ENCODE data around the gene CST3.
"Not testable (repeated sequence)": the region's sequence is repeated elsewhere in the genome, so short reads cannot be mapped to it uniquely, and the experiment has no call there.

The CST3 gene

DNA sequence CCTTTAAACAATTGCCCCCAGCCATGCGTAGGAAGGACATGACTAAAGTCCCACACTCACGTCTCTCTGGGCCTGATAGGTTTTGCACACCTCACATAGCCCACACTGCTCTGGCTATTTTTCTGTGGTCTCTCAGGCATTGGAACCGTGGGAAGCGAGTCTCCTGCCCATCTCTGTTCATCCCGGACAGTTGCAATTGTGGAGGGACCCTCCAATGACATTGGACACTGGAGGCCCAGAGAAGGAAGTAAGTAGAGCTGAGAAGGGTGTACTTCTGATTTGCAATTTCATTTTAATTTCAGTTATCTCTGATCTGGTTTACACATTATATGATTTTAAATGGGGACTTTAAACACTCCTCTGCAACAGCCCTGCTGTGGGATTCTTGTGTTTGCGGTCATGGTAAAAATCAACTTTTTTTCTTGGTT is 23.3 kb upstream of the CST3 start:
- no peak for ATAC-seq

- ATAC-seq = no peak
These were observed 22.5 kb upstream of the CST3 start for GRCh38 chr20:23659989-23660837.

GRCh38 chr20:23659610-23659988 is 21.8 kb upstream of the CST3 start:
- not testable (repeated sequence) for ATAC-seq

DNA sequence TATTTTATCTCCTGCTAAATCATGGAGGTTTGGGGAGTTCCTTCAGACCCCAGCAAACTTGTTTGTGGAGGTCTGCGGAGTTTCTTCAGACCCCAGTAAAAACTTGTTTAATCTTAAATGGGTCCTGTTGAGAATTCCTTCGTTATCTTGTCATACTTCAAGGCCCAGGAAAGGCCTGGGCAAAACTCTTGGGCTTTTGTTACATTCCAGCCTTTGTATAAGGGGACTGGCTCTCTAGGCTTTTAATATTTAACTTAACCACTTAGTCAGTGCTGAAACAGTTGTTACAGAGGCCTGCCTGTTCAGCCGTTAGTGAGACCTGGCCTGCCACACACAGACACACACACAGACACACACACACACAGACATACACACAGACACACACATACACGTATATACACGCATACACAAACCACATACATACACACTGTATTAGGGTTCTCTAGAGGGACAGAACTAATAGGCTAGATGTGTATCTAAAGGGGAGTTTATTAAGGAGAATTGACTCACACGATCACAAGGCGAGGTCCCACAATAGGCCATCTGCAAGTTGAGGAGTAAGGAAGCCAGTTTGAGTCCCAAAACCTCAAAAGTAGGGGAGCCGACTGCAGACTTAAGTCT is 21.3 kb upstream of the CST3 start:
- ATAC-seq = no peak

GRCh38 chr20:23658336-23658735 is 20.6 kb upstream of the CST3 start:
- ATAC-seq = no peak

- ATAC-seq = no peak
These were observed 19.4 kb upstream of the CST3 start for GRCh38 chr20:23657202-23657601.

DNA sequence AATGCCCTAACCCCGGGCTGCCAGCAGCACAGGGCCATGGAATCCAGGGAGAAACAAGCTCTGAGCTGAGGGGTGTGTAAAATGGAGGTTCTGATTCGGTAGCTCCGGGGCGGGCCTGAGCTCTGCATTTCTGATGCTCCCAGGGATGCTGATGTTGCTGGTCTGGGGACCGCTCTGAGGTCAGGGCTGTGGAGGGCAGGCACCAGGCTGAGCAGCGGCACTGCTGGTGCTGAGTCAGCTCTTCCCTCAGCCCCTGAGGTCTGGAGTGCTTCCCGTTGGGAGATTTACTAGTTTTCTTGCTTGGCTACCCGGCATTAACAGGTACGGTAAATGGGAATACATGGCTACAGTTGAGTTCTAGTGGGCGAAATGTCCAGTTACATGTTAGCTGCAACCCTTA is 18.6 kb upstream of the CST3 start:
- ATAC-seq = no peak

- ATAC-seq = peak in 1 of 2 donors; percentile 25
These were observed 17.9 kb upstream of the CST3 start for GRCh38 chr20:23655491-23656211.

GRCh38 chr20:23654717-23655116 is 17.0 kb upstream of the CST3 start:
- ATAC-seq = no peak

DNA sequence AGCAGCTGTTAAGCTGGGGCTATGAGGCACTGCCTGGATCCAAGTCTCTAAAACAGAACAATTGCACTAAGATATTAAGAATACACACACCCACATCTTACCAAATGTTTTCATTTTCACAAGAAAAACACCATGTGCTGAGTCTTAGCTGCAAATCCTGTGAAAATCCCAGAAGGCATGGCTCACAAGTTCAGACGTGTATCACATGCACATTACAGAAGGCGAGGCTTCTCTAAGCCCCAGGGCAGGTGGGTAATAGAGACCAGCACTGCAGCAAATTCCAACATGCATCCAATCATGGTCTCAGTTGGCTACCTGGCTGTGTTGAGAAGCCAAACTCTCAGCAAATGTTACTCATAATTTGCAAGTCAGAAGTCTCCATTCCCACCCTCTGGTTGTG is 16.2 kb upstream of the CST3 start:
- no peak for ATAC-seq

- no peak for ATAC-seq
These were observed 15.7 kb upstream of the CST3 start for GRCh38 chr20:23653400-23653938.

DNA sequence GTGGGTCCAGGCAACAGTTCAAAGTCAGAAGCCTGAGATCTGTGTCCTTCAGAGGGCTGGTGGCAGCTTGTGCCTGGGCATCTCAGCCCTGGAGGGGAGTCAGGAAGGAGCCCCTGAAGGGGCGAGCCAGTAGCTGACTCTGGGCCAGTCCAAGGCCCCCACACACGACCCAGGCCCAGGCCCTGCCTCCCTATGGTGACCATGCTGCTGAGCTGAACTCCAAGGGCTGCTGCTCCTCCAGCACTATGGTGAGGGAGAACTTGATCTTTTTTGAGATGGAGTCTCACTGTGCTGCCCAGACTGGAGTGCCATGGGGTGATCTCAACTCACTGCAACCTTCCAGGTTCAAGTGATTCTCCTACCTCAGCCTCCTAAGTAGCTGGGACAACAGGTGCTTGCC is 15.2 kb upstream of the CST3 start:
- no peak for ATAC-seq

- ATAC-seq = no peak
These were observed 14.6 kb upstream of the CST3 start for GRCh38 chr20:23652371-23652770.

GRCh38 chr20:23651117-23651516 is 13.4 kb upstream of the CST3 start:
- no peak for ATAC-seq

DNA sequence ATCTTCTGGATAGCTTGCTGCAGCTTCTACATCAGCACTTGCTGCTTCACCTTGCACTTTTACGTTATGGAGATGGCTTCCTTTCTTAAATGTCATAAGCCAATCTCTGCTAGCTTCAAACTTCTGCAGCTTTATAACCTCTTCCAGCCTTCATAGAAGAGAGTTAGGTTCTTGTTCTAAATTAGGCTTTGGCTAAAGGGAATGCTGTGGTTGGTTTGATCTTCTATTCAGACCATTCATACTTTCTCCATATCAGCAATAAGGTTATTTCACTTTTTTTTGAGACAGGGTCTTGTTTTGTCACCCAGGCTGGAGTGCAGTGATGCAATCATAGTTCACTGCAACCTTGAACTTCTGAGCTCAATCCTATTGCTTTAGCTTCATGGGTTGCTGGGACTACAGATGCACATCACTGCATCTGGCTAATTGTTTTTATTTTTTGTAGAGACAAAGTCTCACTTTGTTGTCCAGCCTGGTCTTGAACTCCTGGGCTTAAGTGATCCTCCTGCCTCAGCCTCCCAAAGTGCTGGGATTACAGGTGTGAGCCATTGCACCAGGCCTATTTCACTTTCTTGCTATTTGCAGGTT is 12.2 kb upstream of the CST3 start:
- no peak for ATAC-seq

DNA sequence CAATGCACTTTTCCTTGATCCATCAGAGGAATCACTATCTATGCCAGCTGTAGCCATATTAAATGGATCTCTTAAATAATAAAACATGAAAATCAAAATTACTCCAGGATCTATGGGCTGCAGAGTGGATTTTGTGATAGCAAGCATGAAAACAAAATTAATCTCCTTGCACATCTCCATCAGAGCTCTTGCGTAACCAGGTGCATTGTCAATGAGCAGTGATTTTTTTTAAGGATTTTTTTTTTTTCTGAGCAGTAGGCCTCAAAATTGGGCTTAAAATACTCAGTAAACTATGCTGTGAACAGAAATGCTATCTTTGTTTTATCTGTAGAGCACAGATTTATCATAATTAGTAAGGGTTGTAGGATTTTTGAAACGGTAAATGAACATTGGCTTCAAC is 11.5 kb upstream of the CST3 start:
- ATAC-seq = no peak

GRCh38 chr20:23647346-23647745 is 9.6 kb upstream of the CST3 start:
- no peak for ATAC-seq

DNA sequence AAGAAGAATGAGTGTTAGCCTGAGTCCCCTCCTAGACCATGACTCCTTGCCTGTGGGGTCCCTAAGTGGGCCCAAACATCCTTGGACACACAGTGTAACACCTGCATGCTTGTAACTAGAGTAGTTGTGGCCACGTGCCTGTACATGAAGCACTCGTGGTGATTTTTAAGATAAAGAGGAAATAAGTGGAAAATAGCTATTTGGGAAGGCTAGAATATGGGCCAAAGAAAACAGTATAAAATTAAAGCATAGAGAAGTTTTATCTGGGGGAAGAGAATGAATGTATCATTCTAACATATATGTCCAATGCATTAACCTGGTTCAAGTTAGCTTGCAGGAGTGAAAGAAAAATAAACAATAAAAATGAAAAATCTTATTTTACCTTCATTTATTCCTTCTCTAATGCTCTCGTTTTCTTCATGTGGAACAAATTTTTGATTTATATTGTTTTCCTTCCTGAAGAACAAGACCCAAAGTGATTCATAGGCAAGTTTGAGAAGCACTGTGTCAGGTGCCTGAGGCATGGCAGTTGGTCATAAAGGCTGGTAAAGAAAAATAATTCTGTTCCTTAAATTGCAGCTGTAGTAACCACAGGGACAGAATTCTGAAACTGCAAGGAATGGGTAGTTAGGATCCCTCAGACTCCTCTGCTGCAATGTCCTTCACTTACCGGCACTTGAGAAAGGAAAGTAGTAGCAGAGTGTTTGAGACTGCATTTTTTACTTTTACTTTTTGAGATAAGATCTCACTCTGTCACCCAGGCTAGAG is 8.5 kb upstream of the CST3 start:
- ATAC-seq = no peak

DNA sequence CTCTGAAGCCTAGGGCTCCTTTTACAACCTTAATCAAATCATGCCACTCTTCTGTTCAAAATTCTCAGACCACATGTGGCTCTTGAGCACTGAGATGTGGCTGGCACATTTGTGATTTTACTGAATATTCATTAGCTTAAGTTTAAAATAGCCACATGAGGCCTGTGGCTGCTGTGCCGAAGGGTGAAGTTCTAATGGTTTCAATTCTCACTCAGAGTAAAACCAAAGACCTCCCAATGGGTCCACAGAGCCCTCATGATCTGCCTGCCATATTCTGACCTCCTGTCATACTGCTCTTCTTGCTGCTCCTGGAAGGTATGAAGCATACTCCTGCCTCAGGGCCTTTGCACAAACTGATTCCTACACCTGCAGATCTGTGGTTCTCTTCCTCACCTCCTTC is 7.8 kb upstream of the CST3 start:
- ATAC-seq = no peak

DNA sequence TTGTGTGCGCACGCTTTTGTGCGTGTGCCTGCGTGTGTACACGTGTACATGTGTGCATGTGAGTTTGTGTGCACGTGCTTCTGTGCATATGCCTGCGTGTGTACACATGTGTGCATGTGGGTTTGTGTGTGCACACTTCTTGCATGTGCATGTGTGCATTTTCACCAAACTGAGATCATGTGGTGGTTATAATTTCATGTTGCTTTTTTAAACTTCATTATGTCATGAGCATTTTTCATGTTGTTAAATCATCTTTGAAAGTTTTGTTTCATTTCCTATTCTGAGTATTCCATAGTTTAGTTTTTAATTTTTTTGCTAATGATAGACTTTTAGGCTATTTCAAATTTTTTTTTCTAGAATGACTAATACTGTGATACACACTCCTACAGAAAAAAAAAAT is 6.4 kb upstream of the CST3 start:
- ATAC-seq = no peak

GRCh38 chr20:23643659-23644058 is 5.9 kb upstream of the CST3 start:
- no peak for ATAC-seq

Data from activated CD4-positive, CD25-positive, alpha-beta regulatory T cell treated with anti-CD3 and anti-CD28 coated beads, Interleukin-2, amount 50 U/mL, for 24 hours (primary cell).